ENCODE data around the gene TNNI3. TPM values are rescaled to one million over a fixed set of nuclear protein-coding genes. Genes with fewer than 3 reads are reported as not detected.

The TNNI3 gene
- polyA plus RNA-seq, 1 experiment, result 0.21 TPM

DNA sequence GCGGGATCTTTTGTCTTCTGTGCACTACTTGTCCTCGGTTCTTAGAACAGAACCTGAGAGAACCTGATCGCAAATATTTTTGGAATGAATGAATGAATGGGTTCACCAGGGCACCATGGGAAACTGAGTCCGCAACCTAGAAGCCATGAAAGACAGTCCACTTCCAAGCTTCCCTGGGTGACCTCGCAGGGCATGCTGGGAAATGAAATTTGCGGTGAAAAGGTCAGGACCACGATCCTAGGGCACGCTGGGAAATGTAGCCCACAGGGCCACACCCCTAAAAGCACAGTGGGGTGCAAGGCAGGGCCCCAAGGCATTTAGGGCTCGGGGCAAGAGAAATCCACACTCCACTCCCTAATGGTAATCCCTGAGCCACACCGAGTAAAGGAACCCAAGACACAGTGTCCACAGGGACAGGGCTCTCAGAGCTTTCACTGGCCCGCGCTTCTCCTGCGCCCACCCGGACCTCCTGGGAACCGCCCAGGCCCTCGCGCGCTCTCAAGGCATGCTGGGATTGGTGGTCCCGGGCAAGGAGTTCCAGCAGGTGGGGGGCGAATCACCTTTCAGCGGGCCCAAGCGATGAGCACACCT, 39.0 kb downstream of the TNNI3 start:
- Histone ChIP-seq H3K27ac (ENCODE audit: low read depth, low read length) (peak overlapping the region; percentile 70), H3K27me3 (ENCODE audit: control insufficient read depth, insufficient read depth, low read length) (peaks cover 3% of the 10 kb centered on the region), H3K9me3 (ENCODE audit: control insufficient read depth, insufficient read depth, low read length) (peaks cover 3% of the 10 kb centered on the region; the same call in 1 of the 2 replicates), H3K4me3 (ENCODE audit: low read depth, low read length) (peak overlapping the region; percentile 69)
- ChIA-PET POLR2A (interaction anchor here (1.2 to 1.6 kb wide), 3 partner anchors 31 to 343 kb away, joined by 3 to 7 read pairs (median 4); partner anchors contain the start of genes ISOC2 and PPP6R1), CTCF (interaction anchor here (0.6 to 1.6 kb wide), 3 partner anchors 17 to 48 kb away, joined by 3 to 5 read pairs (median 3); partner anchors contain the start of gene DNAAF3)
- DNase-seq (ENCODE audit: low read depth, low spot score), result no peak
- TF ChIP-seq, protein P1, sequence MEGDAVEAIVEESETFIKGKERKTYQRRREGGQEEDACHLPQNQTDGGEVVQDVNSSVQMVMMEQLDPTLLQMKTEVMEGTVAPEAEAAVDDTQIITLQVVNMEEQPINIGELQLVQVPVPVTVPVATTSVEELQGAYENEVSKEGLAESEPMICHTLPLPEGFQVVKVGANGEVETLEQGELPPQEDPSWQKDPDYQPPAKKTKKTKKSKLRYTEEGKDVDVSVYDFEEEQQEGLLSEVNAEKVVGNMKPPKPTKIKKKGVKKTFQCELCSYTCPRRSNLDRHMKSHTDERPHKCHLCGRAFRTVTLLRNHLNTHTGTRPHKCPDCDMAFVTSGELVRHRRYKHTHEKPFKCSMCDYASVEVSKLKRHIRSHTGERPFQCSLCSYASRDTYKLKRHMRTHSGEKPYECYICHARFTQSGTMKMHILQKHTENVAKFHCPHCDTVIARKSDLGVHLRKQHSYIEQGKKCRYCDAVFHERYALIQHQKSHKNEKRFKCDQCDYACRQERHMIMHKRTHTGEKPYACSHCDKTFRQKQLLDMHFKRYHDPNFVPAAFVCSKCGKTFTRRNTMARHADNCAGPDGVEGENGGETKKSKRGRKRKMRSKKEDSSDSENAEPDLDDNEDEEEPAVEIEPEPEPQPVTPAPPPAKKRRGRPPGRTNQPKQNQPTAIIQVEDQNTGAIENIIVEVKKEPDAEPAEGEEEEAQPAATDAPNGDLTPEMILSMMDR (IDR thresholded peaks at IDR 0.05; ENCODE audit: low read depth, low read length), result no peak

- ChIA-PET CTCF (interaction anchor here (0.6 to 1.6 kb wide), 4 partner anchors 18 to 48 kb away, joined by 3 to 5 read pairs (median 4); partner anchors contain the start of gene DNAAF3), POLR2A (interaction anchor here (0.6 to 1.6 kb wide), 9 partner anchors 12 to 645 kb away, joined by 3 to 7 read pairs (median 4); partner anchors contain the start of genes CDC42EP5, ISOC2, PPP6R1 and ZNF581)
- Histone ChIP-seq H3K4me3 (ENCODE audit: low read depth, low read length) (peak overlapping the region; percentile 98), H3K27ac (ENCODE audit: low read depth, low read length) (peak overlapping the region; percentile 70), H3K27me3 (ENCODE audit: control insufficient read depth, insufficient read depth, low read length) (peaks cover under 1% of the 10 kb centered on the region), H3K9me3 (ENCODE audit: control insufficient read depth, insufficient read depth, low read length) (peaks cover 3% of the 10 kb centered on the region; the same call in 1 of the 2 replicates)
- TF ChIP-seq, protein P1 (IDR thresholded peaks at IDR 0.05; ENCODE audit: low read depth, low read length), result no peak
- peak; percentile 95 for DNase-seq (ENCODE audit: low read depth, low spot score)
Measured at GRCh38 chr19:55117663-55118391, 39.7 kb downstream of the TNNI3 start.

DNA sequence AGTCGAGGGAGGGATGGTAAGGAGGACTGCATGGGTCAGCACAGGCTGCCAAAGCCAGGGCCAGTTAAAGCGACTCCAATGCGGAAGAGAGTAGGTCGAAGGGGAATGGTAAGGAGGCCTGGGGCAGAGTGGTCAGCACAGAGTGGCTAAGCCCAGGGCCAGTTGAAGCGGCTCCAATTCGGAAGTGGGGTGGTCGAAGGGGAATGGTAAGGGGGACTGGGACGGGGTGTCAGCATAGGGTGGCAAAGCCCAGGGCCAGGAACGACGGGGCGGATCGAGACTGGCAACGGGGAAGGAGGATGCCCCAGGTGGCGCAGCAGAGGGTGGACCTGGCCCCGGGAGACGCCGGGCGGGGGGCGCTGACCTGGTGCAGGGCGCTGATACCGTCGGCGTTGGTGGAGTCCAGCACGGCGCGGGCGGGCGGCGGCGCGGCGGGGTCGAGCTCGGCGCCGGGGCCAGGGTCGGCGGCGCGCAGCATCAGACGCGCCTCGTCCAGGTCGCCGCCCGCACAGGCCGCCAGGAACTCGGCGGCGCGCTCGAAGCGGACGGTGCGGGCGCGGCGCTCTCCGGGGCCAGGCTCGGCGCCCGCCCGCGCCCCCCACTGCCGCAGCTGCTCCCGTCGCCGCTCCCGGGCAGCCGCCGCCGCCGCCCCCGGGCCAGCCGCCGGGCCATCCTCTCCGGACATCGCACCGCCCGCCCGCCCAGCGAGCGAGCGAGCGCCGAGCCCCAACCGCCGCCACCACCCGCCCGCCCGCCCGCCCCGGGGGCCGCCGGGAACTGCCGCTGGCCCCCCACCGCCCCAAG, 40.5 kb downstream of the TNNI3 start, which contains the start of gene PPP1R12C:
Gene PPP1R12C (minus strand): TSS at position 779 of the 804 bp plus-strand sequence. CDS start 94 bp downstream, at position 685.
- peaks cover 3% of the 10 kb centered on the region; the same call in 1 of the 2 replicates for H3K9me3 ChIP-seq (ENCODE audit: control insufficient read depth, insufficient read depth, low read length)
- H3K27me3 ChIP-seq (ENCODE audit: control insufficient read depth, insufficient read depth, low read length), result no peaks in the 10 kb centered on the region
- CTCF ChIA-PET, result interaction anchor here (1.6 kb wide), 2 partner anchors 29 to 49 kb away, joined by 3 to 5 read pairs; partner anchors contain the start of gene DNAAF3
- TF ChIP-seq, protein P1 (IDR thresholded peaks at IDR 0.05; ENCODE audit: low read depth, low read length), result no peak
- H3K27ac ChIP-seq (ENCODE audit: low read depth, low read length), result peak within 1 kb of the TSS; percentile 70
- peak within 1 kb of the TSS; percentile 98 for H3K4me3 ChIP-seq (ENCODE audit: low read depth, low read length)
- POLR2A ChIA-PET, result interaction anchor here (0.6 to 1.6 kb wide), 9 partner anchors 13 to 1015 kb away, joined by 3 to 7 read pairs (median 4); partner anchors contain the start of genes CDC42EP5, ISOC2, PPP6R1 and ZNF581
- no peak for DNase-seq (ENCODE audit: low read depth, low spot score)

GRCh38 chr19:55116232-55116858, 41.2 kb downstream of the TNNI3 start:
- Histone ChIP-seq H3K4me3 (ENCODE audit: low read depth, low read length) (peak overlapping the region; percentile 98), H3K9me3 (ENCODE audit: control insufficient read depth, insufficient read depth, low read length) (peaks cover 3% of the 10 kb centered on the region; the same call in 1 of the 2 replicates), H3K27me3 (ENCODE audit: control insufficient read depth, insufficient read depth, low read length) (no peaks in the 10 kb centered on the region), H3K27ac (ENCODE audit: low read depth, low read length) (peak overlapping the region; percentile 57)
- TF ChIP-seq, protein P1 (IDR thresholded peaks at IDR 0.05; ENCODE audit: low read depth, low read length), result no peak
- CTCF ChIA-PET, result interaction anchor here (0.6 to 1.6 kb wide), 2 partner anchors 28 to 517 kb away, joined by 4 to 5 read pairs; no protein-coding TSS in a partner anchor
- POLR2A ChIA-PET, result interaction anchor here (0.6 kb wide), 1 partner anchor 1016 kb away, joined by 4 read pairs; no protein-coding TSS in a partner anchor
- no peak for DNase-seq (ENCODE audit: low read depth, low spot score)

Data from AG04450 (cell line).